BLaER1 treated with 17β-estradiol and CSF1 and Interleukin-3, amounts not matched to agents 10 nM and 100 nM (cell line): ENCODE measurements around the gene RNF144A.

Experiments
- H3K27ac ChIP-seq, 11 experiments: shearing (Covaris generic); formaldehyde crosslinking; 2 replicates each; pipeline ENCODE4 v1.8.1; 2022
- H3K27me3 ChIP-seq, 11 experiments: shearing (Covaris generic); formaldehyde crosslinking; 2 replicates each; pipeline ENCODE4 v1.8.1; 2022
- H3K36me3 ChIP-seq, 11 experiments: shearing (Covaris generic); formaldehyde crosslinking; 2 replicates each; pipeline ENCODE4 v1.8.1; 2022
- H3K4me1 ChIP-seq, 10 experiments: shearing (Covaris generic); formaldehyde crosslinking; 2 replicates each; pipeline ENCODE4 v1.8.1; 2022
- H3K4me2 ChIP-seq, 11 experiments: shearing (Covaris generic); formaldehyde crosslinking; 2 replicates each; pipeline ENCODE4 v1.8.1; 2022
- H3K4me3 ChIP-seq, 10 experiments: shearing (Covaris generic); formaldehyde crosslinking; 2 replicates each; pipeline ENCODE4 v1.8.1; 2022
- H3K9ac ChIP-seq, 11 experiments: shearing (Covaris generic); formaldehyde crosslinking; 2 replicates each; pipeline ENCODE4 v1.8.1; 2022
- H3K9me3 ChIP-seq, 11 experiments: shearing (Covaris generic); formaldehyde crosslinking; replicated peaks in 1 of 11; 2 replicates each; pipeline ENCODE4 v1.8.1; 2022
- H4K20me1 ChIP-seq, 11 experiments: shearing (Covaris generic); formaldehyde crosslinking; 2 replicates each; pipeline ENCODE4 v1.8.1; 2022
- Cebpa-rat ChIP-seq, 11 experiments: shearing (Covaris generic); IDR thresholded peaks; 2 replicates each; pipeline ENCODE4 v1.8.1; 2022

The RNF144A gene

DNA sequence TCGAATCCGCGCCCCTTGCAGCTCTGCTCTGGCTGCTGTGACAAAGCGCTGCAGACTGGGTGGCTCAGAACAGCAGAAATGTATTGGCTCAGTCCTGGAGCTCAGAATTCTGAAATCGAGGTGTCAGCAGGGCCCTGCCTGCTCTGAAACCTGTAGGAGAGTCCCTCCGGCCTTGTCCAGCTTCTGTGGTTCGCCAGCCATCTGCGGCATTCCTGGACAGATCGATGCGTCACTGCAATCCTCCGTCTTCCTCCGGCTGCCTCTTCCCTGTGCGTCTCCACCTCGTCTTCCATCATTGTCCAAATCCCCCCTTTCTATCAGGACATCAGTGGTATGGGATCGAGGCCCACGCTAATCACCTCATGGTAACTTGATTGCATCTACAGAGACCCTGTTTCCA, 115.2 kb downstream of the RNF144A start:
- H3K27me3 ChIP-seq, result no peaks in the 10 kb centered on the region
- H3K36me3 ChIP-seq, result peaks cover 0 to 42% (median 21%) of the 10 kb centered on the region in 11 experiments; a peak in 9 of 22 replicates
- no peaks in the 10 kb centered on the region for H4K20me1 ChIP-seq
- H3K4me3 ChIP-seq, result no peak overlapping the region
- H3K4me1 ChIP-seq, result peaks cover 11 to 47% (median 37%) of the 10 kb centered on the region in 10 experiments
- TF ChIP-seq Cebpa-rat (IDR thresholded peaks at IDR 0.05), result no peak
- no peak overlapping the region for H3K27ac ChIP-seq
- no peak overlapping the region for H3K9ac ChIP-seq
- no peak overlapping the region for H3K4me2 ChIP-seq
- H3K9me3 ChIP-seq, result no peaks in the 10 kb centered on the region

DNA sequence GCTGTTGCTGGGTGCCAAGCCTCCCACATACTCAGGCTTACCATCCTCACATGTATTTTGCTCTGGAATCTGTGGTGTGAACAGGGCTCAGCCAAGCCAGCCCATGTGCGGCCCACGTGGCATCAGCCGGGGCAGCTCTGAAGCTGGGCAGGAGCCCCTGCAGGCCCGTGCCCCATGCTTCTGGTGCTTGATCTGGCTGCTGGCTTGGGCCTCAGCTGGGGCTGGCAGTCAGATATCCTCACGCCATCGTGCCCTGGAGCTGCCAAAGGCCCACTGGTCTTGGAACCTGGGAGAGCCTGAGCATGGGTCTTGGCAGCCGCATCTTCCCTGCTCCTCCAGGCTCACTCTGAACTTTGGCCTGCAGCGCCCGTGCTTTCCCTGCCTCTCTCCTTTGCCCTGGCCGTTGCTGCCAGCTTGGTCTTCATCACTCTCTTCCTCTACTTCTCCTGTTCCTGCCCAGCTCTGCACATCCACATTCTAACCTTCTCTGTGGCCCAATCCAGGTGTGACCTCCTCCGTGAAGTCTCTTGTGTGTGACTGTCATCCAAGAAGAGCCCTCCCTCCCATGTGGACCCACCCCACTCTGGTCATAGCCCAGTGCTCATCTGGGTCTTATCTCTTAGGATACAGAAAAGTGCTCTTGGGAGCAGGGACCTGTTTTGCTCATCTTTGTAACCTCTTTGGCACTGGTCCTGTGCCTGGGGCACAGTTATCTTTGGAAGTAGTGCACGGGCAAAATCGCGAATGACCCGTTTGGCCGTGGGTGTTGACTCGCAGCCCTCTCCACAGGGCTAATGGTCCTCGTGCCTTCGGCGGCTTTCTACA, 116.1 kb downstream of the RNF144A start:
- no peak overlapping the region for H3K4me2 ChIP-seq
- H4K20me1 ChIP-seq, result no peaks in the 10 kb centered on the region
- H3K9me3 ChIP-seq, result no peaks in the 10 kb centered on the region
- H3K27ac ChIP-seq, result no peak overlapping the region
- no peak overlapping the region for H3K4me3 ChIP-seq
- H3K9ac ChIP-seq, result no peak overlapping the region
- H3K36me3 ChIP-seq, result peaks cover 0 to 42% (median 21%) of the 10 kb centered on the region in 11 experiments; a peak in 9 of 22 replicates
- no peaks in the 10 kb centered on the region for H3K27me3 ChIP-seq
- peaks cover 10 to 37% (median 29%) of the 10 kb centered on the region in 10 experiments for H3K4me1 ChIP-seq
- no peak for TF ChIP-seq Cebpa-rat (IDR thresholded peaks at IDR 0.05)

DNA sequence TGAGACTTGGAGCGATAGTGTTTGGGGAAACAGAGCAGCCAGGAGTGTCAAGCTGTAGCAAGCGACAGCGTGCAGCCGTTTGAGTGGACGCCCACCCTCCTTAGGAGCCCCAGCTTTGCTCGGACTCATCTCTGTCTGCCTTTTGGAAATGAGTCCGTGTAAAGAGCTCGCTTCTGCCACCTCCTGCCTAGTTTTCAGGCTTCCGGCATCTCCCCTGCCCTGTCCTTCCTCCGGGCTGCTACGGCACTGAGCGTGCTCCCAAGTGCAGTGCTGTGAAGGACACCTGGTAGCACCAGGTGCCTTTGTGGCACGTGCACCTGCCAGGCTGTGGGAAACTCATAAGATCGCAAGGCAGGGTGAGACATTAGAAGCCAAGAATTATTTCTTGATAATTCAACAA, 117.1 kb downstream of the RNF144A start:
- no peaks in the 10 kb centered on the region for H3K9me3 ChIP-seq
- H3K4me3 ChIP-seq, result no peak overlapping the region
- no peak overlapping the region for H3K9ac ChIP-seq
- no peak overlapping the region for H3K27ac ChIP-seq
- no peak overlapping the region for H3K4me2 ChIP-seq
- H3K4me1 ChIP-seq, result peaks cover under 1 to 27% (median 20%) of the 10 kb centered on the region in 10 experiments; a peak in 19 of 20 replicates
- H3K27me3 ChIP-seq, result no peaks in the 10 kb centered on the region
- no peaks in the 10 kb centered on the region for H4K20me1 ChIP-seq
- no peak for TF ChIP-seq Cebpa-rat (IDR thresholded peaks at IDR 0.05)
- peaks cover 0 to 43% (median 21%) of the 10 kb centered on the region in 11 experiments; a peak in 12 of 22 replicates for H3K36me3 ChIP-seq

DNA sequence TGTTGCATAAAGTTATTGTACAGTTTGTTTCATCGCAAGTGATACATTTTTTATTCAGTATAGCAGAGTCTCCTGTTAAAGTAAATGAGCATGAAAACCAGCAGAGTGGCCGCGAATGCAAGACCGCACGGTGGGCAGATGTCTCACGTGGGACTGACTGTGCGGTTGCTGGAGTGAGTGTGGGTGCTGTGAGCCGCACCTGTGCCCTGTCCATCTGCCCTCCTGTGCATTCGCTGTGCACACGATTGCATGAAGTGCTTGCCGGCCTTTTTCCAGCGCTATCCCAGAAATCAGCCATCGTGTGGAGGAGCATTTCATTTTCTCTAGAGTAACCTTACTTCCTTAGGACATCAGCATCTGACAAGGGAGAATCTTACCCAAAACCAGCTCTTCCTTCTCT, 118.7 kb downstream of the RNF144A start:
- Histone ChIP-seq H3K27me3 (no peaks in the 10 kb centered on the region), H3K4me3 (no peak overlapping the region), H3K4me1 (peaks cover 0 to 22% (median 15%) of the 10 kb centered on the region in 10 experiments; a peak in 15 of 20 replicates), H4K20me1 (no peaks in the 10 kb centered on the region), H3K9ac (no peak overlapping the region), H3K9me3 (no peaks in the 10 kb centered on the region), H3K27ac (no peak overlapping the region), H3K4me2 (peak overlapping the region in 1 of 11 experiments; percentile 15; a peak in 1 of 22 replicates), H3K36me3 (peaks cover 0 to 44% (median 26%) of the 10 kb centered on the region in 11 experiments; a peak in 12 of 22 replicates)
- no peak for TF ChIP-seq Cebpa-rat (IDR thresholded peaks at IDR 0.05)

DNA sequence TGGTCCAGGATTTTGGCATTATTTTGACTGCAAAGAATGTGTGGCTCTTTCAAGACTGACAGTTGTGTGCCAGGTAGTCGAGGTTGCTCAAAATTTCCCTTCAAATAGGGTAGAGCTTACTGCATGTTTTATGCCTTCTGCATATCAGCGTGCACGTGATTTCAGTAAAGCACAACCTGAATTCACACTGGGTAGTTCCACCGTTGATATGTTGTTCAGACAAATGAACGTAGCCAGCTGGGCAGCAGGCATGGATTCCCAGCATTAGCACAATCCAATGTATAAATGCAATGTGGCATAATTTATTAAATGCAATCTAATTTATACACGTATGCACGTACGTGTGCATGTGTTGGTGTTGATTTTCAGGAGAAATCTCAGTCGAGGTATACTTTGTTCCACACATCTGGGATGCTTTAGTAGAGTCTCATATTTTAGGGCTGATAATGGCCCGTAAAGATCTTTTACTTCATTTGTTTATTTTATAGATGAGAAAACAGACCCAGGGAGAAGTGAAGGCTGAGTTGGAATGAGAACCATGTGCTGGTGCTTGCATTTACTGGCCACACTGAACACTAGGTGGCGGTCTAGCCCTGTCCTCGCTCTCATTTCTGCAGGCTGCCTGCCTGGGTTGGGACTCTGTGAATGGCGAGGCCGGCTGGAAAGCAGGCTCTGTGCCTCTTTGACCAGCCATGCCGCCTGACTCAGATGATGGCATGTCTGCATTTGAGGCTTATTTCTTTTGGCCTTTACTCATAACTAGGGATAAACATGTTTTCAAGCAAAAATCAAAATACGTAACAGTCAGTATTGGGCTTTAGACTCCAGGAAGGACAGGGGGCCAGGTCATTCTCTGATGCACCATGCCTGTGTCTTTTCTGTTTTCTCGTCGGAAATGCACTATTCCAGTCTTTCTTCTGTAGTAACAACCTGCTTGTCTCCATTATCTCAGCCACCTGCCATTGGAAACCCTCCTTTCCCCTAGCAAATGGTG, 120.4 kb downstream of the RNF144A start:
- 0 out of 22 replicates have a peak, but pooled peaks cover 0 to 4% (median 0%) of the 10 kb centered on the region in 11 experiments for H4K20me1 ChIP-seq
- no peak overlapping the region for H3K4me3 ChIP-seq
- H3K4me1 ChIP-seq, result peaks cover 0 to 22% (median 10%) of the 10 kb centered on the region in 10 experiments; a peak in 9 of 20 replicates
- no peak for TF ChIP-seq Cebpa-rat (IDR thresholded peaks at IDR 0.05)
- H3K4me2 ChIP-seq, result no peak overlapping the region
- no peaks in the 10 kb centered on the region for H3K9me3 ChIP-seq
- no peak overlapping the region for H3K27ac ChIP-seq
- no peaks in the 10 kb centered on the region for H3K27me3 ChIP-seq
- peaks cover 0 to 43% (median 11%) of the 10 kb centered on the region in 11 experiments; a peak in 13 of 22 replicates for H3K36me3 ChIP-seq
- H3K9ac ChIP-seq, result 0 out of 22 replicates have a peak overlapping the region, but pooled peaks of 1 of the 11 experiments have one; percentile 8

DNA sequence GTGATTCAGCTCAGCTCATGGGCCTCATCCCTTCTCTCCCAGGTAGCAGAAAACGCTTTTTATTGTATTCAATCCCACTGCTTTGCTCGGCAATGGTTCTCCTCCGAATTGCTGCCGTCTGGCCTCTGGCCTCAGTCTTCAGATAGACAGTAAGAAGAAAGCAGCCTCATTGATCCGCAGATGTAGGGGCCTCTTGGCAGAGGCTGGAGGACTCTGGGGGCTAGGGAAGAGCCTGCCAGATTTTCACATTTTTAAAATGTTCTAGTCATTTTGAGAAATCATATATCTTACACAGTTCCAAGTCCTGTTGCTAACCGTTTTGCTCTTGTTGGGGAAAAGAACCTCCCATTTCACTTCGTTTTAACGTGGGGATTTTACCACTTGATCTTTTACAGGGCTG, 123.3 kb downstream of the RNF144A start:
- TF ChIP-seq Cebpa-rat (IDR thresholded peaks at IDR 0.05), result no peak
- no peak overlapping the region for H3K4me2 ChIP-seq
- no peak overlapping the region for H3K9ac ChIP-seq
- no peak overlapping the region for H3K4me3 ChIP-seq
- peaks cover 0 to 40% (median 3%) of the 10 kb centered on the region in 11 experiments; a peak in 11 of 22 replicates for H3K36me3 ChIP-seq
- no peak overlapping the region for H3K27ac ChIP-seq
- peaks cover 0 to 18% (median 8%) of the 10 kb centered on the region in 10 experiments; a peak in 9 of 20 replicates for H3K4me1 ChIP-seq
- no peaks in the 10 kb centered on the region for H3K9me3 ChIP-seq
- H3K27me3 ChIP-seq, result no peaks in the 10 kb centered on the region
- H4K20me1 ChIP-seq, result 0 out of 22 replicates have a peak, but pooled peaks cover 0 to 4% (median 0%) of the 10 kb centered on the region in 11 experiments

DNA sequence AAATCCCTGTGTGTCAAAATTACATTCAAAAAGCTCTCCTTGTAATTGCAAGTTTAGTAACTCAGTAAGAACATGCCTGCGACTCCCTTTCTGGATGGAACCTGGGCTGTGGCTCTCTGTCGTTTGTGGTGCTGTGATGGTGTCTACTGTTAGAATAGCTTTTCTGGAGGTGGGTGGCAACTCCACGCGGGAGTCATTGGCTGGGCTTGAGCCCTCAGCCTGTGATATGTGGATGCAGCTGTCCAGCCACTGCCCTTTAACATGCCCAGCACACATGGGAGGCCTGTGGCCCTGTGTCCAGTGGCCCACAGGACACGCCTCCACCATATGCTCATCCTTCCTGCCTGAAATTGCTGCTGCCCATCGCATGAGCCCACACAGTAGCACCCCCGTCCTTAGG, 124.2 kb downstream of the RNF144A start:
- no peaks in the 10 kb centered on the region for H3K9me3 ChIP-seq
- no peak overlapping the region for H3K4me3 ChIP-seq

DNA sequence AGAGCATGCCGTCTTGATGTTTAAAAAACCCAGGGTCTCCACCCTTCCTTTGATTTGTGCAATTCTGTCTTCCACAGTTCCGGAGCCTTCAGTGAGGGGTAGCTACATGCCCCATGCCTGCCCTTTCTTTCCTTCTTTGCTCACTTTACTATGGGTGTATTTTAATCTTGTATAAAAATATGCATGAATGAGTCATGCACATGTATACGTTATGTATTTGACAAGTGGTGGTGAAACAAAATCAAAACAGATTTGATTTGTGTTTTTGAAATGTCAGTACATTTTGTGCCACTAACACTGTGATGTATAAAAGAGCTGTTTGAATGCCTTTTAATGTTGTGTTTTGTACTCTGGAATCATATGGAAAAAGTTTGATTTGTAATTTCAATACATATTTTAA, 126.5 kb downstream of the RNF144A start:
- Histone ChIP-seq H3K27me3 (no peaks in the 10 kb centered on the region), H3K4me1 (peaks cover 0 to 20% (median 5%) of the 10 kb centered on the region in 10 experiments; a peak in 8 of 20 replicates), H3K36me3 (peaks cover 0 to 52% (median 3%) of the 10 kb centered on the region in 11 experiments; a peak in 11 of 22 replicates), H3K4me2 (no peak overlapping the region), H3K27ac (no peak overlapping the region), H4K20me1 (0 out of 22 replicates have a peak, but pooled peaks cover 0 to 4% (median 0%) of the 10 kb centered on the region in 11 experiments), H3K9me3 (peaks cover 0 to 16% (median 5%) of the 10 kb centered on the region in 11 experiments; a peak in 15 of 22 replicates), H3K4me3 (no peak overlapping the region), H3K9ac (no peak overlapping the region)
- TF ChIP-seq Cebpa-rat (IDR thresholded peaks at IDR 0.05), result no peak

More for the DNA sequence above, 124.2 kb downstream of the RNF144A start:
- H3K4me1 ChIP-seq, result peaks cover 4 to 13% (median 5%) of the 10 kb centered on the region in 10 experiments; a peak in 15 of 20 replicates
- H3K9ac ChIP-seq, result no peak overlapping the region
- no peak overlapping the region for H3K4me2 ChIP-seq
- H4K20me1 ChIP-seq, result 0 out of 22 replicates have a peak, but pooled peaks cover 0 to 4% (median 0%) of the 10 kb centered on the region in 11 experiments
- no peaks in the 10 kb centered on the region for H3K27me3 ChIP-seq
- no peak for TF ChIP-seq Cebpa-rat (IDR thresholded peaks at IDR 0.05)
- H3K36me3 ChIP-seq, result peaks cover 0 to 48% (median 3%) of the 10 kb centered on the region in 11 experiments; a peak in 11 of 22 replicates
- no peak overlapping the region for H3K27ac ChIP-seq
